SK-N-SH (cell line): ENCODE measurements around the gene CACNA1E. TPM values are rescaled to one million over a fixed set of nuclear protein-coding genes. Genes with fewer than 3 reads are reported as not detected.

Experiments
- CTCF ChIA-PET: fragments of 300-600, 350-600 bp; formaldehyde crosslinking; extraction: SDS; loops from one replicate; lab custom pipeline; 2021; lab: Yijun Ruan, JAX
- POLR2A ChIA-PET: fragments of 350-600 bp; sonication (Branson Sonifier 250); formaldehyde crosslinking; extraction: SDS; loops from one replicate; lab custom pipeline; 2020; ENCODE audit warnings: antibody characterized with exemption, inconsistent platforms; lab: Yijun Ruan, JAX
- DNase-seq: peaks from one replicate; pipeline ENCODE4 v3.0.0; 2012
- H2AFZ ChIP-seq: fragments of 200-600 bp; sonication (generic); 2 replicates; pipeline ENCODE4 v1.8.1; 2016; ENCODE audit warnings: antibody characterized with exemption, mild to moderate bottlenecking, low read depth
- H3F3A ChIP-seq: fragments of 200-600 bp; sonication (generic); replicated peaks from 2 replicates; pipeline ENCODE3; 2016; ENCODE audit warnings: antibody characterized with exemption, mild to moderate bottlenecking; ENCODE audit not compliant: insufficient read depth
- H3K27ac ChIP-seq, 2 experiments: fragments of 200-500 bp in 1 of 2; fragments of 200-600 bp in 1 of 2; sonication (Bioruptor generic) in 1 of 2; sonication (generic), shearing (Covaris generic) in 1 of 2; 2 replicates each; pipeline versions ENCODE4 v1.5.1 to v1.6.1; 2014 to 2016; ENCODE audit warnings: low read depth in 2 of 2, inconsistent platforms in 1 of 2, low read length in 1 of 2, mild to moderate bottlenecking in 1 of 2, mixed read lengths in 1 of 2
- H3K27me3 ChIP-seq: fragments of 200-600 bp; sonication (generic), shearing (Covaris generic); 2 replicates; pipeline ENCODE4 v1.6.1; 2016; ENCODE audit warnings: mixed run types; ENCODE audit not compliant: insufficient read depth
- H3K36me3 ChIP-seq, 2 experiments: fragments of 200-500 bp in 1 of 2; fragments of 200-600 bp in 1 of 2; sonication (Bioruptor generic) in 1 of 2; sonication (generic) in 1 of 2; replicated peaks in 1 of 2; 2 replicates each; pipeline versions ENCODE3 to v1.5.1; 2014 to 2016; ENCODE audit warnings: low read length in 1 of 2, mild to moderate bottlenecking in 1 of 2; ENCODE audit not compliant: insufficient read depth in 2 of 2, control insufficient read depth in 1 of 2
- H3K4me1 ChIP-seq, 2 experiments: fragments of 200-500 bp in 1 of 2; fragments of 200-600 bp in 1 of 2; sonication (Bioruptor generic) in 1 of 2; sonication (generic), shearing (Covaris generic) in 1 of 2; 2 replicates each; pipeline versions ENCODE4 v1.5.1 to v1.6.1; 2014 to 2016; ENCODE audit warnings: low read depth in 1 of 2, low read length in 1 of 2, mixed run types in 1 of 2; ENCODE audit not compliant: insufficient read depth in 2 of 2, control insufficient read depth in 1 of 2
- H3K4me2 ChIP-seq: fragments of 200-600 bp; sonication (generic), shearing (Covaris generic); 2 replicates; pipeline ENCODE4 v1.6.1; 2017; ENCODE audit warnings: mixed run types
- H3K4me3 ChIP-seq, 2 experiments: fragments of 200-500 bp in 1 of 2; fragments of 200-600 bp in 1 of 2; sonication (Bioruptor generic) in 1 of 2; sonication (generic), shearing (Covaris generic) in 1 of 2; 2 replicates each; pipeline versions ENCODE4 v1.5.1 to v1.8.1; 2014 to 2016; ENCODE audit warnings: low read depth in 2 of 2, inconsistent platforms in 1 of 2, low read length in 1 of 2, mild to moderate bottlenecking in 1 of 2, mixed read lengths in 1 of 2, moderate library complexity in 1 of 2
- H3K79me2 ChIP-seq: fragments of 200-600 bp; sonication (generic); 2 replicates; pipeline ENCODE4 v1.8.1; 2017; ENCODE audit warnings: mild to moderate bottlenecking; ENCODE audit not compliant: insufficient read depth
- H3K9ac ChIP-seq: fragments of 200-600 bp; sonication (generic); 2 replicates; pipeline ENCODE4 v1.6.1; 2017; ENCODE audit warnings: mixed run types
- H3K9me2 ChIP-seq: fragments of 200-600 bp; sonication (generic); 2 replicates; pipeline ENCODE4 v1.6.1; 2017; ENCODE audit warnings: mixed run types
- H3K9me3 ChIP-seq: fragments of 200-600 bp; sonication (generic); 2 replicates; pipeline ENCODE4 v1.6.1; 2017; ENCODE audit warnings: mixed run types, mild to moderate bottlenecking, moderate library complexity
- H4K20me1 ChIP-seq: fragments of 200-600 bp; sonication (generic); 2 replicates; pipeline ENCODE4 v1.6.1; 2017; ENCODE audit warnings: mild to moderate bottlenecking, mixed run types; ENCODE audit not compliant: insufficient read depth
- ELF1 ChIP-seq: IDR thresholded peaks from 2 replicates; pipeline ENCODE4 v1.4.0; 2012
- EP300 ChIP-seq, 2 experiments: IDR thresholded peaks; 2 replicates each; pipeline versions ENCODE4 v1.4.0 to v1.6.1; 2012; ENCODE audit warnings: borderline replicate concordance in 1 of 2, low read depth in 1 of 2, low read length in 1 of 2
- EZH2phosphoT487 ChIP-seq: fragments of 200-600 bp; sonication (generic); IDR thresholded peaks from 2 replicates; pipeline ENCODE4 v1.6.1; 2017; ENCODE audit warnings: low read depth, mixed run types, mild to moderate bottlenecking, antibody characterized with exemption, moderate library complexity, borderline replicate concordance
- GABPA ChIP-seq: IDR thresholded peaks from 2 replicates; pipeline ENCODE4 v1.4.0; 2012; ENCODE audit warnings: low read depth, mild to moderate bottlenecking
- JUND ChIP-seq: IDR thresholded peaks from 2 replicates; pipeline ENCODE4 v1.4.0; 2012
- MEF2A ChIP-seq: IDR thresholded peaks from 2 replicates; pipeline ENCODE4 v1.4.0; 2012; ENCODE audit warnings: low read depth, borderline replicate concordance
- MXI1 ChIP-seq: IDR thresholded peaks from 2 replicates; pipeline ENCODE4 v1.6.1; 2012; ENCODE audit warnings: mild to moderate bottlenecking, low read depth, low read length, improper control_type of control experiment
- NRF1 ChIP-seq: IDR thresholded peaks from 2 replicates; pipeline ENCODE4 v1.6.1; 2012; ENCODE audit warnings: low read depth, mild to moderate bottlenecking, low read length
- POLR2AphosphoS5 ChIP-seq: IDR thresholded peaks from 2 replicates; pipeline ENCODE4 v1.6.1; 2012; ENCODE audit warnings: low read depth, low read length
- RCOR1 ChIP-seq: fragments of 150-350 bp; IDR thresholded peaks from 2 replicates; pipeline ENCODE4 v1.6.1; 2017; ENCODE audit warnings: antibody characterized with exemption, low read length
- SIN3A ChIP-seq: IDR thresholded peaks from 2 replicates; pipeline ENCODE4 v1.6.1; 2012; ENCODE audit warnings: low read depth, mild to moderate bottlenecking, low read length, moderate library complexity, borderline replicate concordance
- SMC3 ChIP-seq: IDR thresholded peaks from 2 replicates; pipeline ENCODE4 v1.6.1; 2012; ENCODE audit warnings: low read depth, low read length, improper control_type of control experiment
- TCF12 ChIP-seq: IDR thresholded peaks from 2 replicates; pipeline ENCODE4 v1.4.0; 2012
- TEAD4 ChIP-seq: IDR thresholded peaks from 2 replicates; pipeline ENCODE4 v1.4.0; 2012; ENCODE audit warnings: mild to moderate bottlenecking, borderline replicate concordance; ENCODE audit not compliant: insufficient read depth
- YY1 ChIP-seq: IDR thresholded peaks from 2 replicates; pipeline ENCODE4 v1.4.0; 2012; ENCODE audit warnings: low read depth, mild to moderate bottlenecking
- WGBS: methylation state at CpG from one replicate; pipeline ENCODE4 v1.1.6; 2017; ENCODE audit warnings: low lambda C conversion rate; 5-methylcytosine and 5-hydroxymethylcytosine counted together
- polyA plus RNA-seq, 3 experiments: library from polyadenylated mRNA; depleted of rRNA; stranded (reverse); fragments of >200 nt; gene quantifications; 2 replicates each; pipeline ENCODE4 v1.2.3, GENCODE V29; 2012
- TF ChIP-seq, protein P1 (sequence below): IDR thresholded peaks from 2 replicates; pipeline ENCODE4 v1.6.1; 2012; ENCODE audit warnings: mild to moderate bottlenecking, low read depth, low read length, moderate library complexity
- TF ChIP-seq, protein P2 (sequence below): IDR thresholded peaks from 2 replicates; pipeline ENCODE4 v1.4.0; 2012; ENCODE audit warnings: low read depth, borderline replicate concordance
- TF ChIP-seq, protein P3 (sequence below): fragments of 150-350 bp; IDR thresholded peaks from 2 replicates; pipeline ENCODE4 v1.6.1; 2017; ENCODE audit warnings: antibody characterized with exemption, low read length, low read depth, borderline replicate concordance

Gene CACNA1E
- polyA plus RNA-seq, 1 of the 3 experiments (the other 2 are of a cell fraction): not detected

DNA sequence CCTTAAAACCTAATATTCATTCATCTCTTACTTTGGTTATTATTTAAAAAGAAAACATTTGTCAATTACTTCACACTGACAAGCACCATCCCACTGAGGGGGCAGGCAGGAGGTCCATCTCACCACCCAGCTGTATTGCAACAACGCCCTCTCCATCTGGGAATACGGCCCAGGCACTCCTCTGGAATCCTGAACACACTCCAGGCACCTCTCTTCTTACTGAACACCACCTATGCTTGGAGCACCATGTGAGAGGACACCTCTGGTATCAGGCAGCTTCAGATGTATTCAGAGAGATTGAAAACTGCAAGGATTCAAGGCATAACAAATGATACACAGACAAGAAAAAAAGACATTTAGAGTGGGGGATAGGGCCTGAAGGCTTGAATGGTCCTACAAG lies 147.1 kb downstream of the CACNA1E start:
- H3K36me3 ChIP-seq: no peaks in the 10 kb centered on the region
- ChIA-PET POLR2A (no interaction called here), CTCF (no interaction called here)
- H4K20me1 ChIP-seq: no peaks in the 10 kb centered on the region
- 4% methylated on average over 2 of the region's 2 CpGs for WGBS
- H3K4me1 ChIP-seq: no peaks in the 10 kb centered on the region
- no peak overlapping the region for H2AFZ ChIP-seq
- H3K4me3 ChIP-seq: no peak overlapping the region
- no peak overlapping the region for H3K9ac ChIP-seq
- H3K4me2 ChIP-seq: no peak overlapping the region
- H3K27me3 ChIP-seq: no peaks in the 10 kb centered on the region
- no peak overlapping the region for H3K27ac ChIP-seq
- no peak for DNase-seq
- no peaks in the 10 kb centered on the region for H3K79me2 ChIP-seq
- no peaks in the 10 kb centered on the region for H3K9me3 ChIP-seq
- no peaks in the 10 kb centered on the region for H3K9me2 ChIP-seq
- H3F3A ChIP-seq: no peaks in the 10 kb centered on the region
- TF ChIP-seq EP300 (IDR thresholded peaks at IDR 0.05; ENCODE audit: borderline replicate concordance in 1 of 2, low read depth in 1 of 2, low read length in 1 of 2): no peak
- TF ChIP-seq RCOR1: no peak
- TF ChIP-seq POLR2AphosphoS5: no peak
- no peak for TF ChIP-seq NRF1
- no peak for TF ChIP-seq GABPA
- TF ChIP-seq SIN3A: no peak
- TF ChIP-seq, protein P1, sequence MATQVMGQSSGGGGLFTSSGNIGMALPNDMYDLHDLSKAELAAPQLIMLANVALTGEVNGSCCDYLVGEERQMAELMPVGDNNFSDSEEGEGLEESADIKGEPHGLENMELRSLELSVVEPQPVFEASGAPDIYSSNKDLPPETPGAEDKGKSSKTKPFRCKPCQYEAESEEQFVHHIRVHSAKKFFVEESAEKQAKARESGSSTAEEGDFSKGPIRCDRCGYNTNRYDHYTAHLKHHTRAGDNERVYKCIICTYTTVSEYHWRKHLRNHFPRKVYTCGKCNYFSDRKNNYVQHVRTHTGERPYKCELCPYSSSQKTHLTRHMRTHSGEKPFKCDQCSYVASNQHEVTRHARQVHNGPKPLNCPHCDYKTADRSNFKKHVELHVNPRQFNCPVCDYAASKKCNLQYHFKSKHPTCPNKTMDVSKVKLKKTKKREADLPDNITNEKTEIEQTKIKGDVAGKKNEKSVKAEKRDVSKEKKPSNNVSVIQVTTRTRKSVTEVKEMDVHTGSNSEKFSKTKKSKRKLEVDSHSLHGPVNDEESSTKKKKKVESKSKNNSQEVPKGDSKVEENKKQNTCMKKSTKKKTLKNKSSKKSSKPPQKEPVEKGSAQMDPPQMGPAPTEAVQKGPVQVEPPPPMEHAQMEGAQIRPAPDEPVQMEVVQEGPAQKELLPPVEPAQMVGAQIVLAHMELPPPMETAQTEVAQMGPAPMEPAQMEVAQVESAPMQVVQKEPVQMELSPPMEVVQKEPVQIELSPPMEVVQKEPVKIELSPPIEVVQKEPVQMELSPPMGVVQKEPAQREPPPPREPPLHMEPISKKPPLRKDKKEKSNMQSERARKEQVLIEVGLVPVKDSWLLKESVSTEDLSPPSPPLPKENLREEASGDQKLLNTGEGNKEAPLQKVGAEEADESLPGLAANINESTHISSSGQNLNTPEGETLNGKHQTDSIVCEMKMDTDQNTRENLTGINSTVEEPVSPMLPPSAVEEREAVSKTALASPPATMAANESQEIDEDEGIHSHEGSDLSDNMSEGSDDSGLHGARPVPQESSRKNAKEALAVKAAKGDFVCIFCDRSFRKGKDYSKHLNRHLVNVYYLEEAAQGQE: no peak
- no peak for TF ChIP-seq MXI1
- no peak for TF ChIP-seq TCF12
- no peak for TF ChIP-seq SMC3
- no peak for TF ChIP-seq TEAD4
- TF ChIP-seq JUND: no peak
- TF ChIP-seq, protein P2, sequence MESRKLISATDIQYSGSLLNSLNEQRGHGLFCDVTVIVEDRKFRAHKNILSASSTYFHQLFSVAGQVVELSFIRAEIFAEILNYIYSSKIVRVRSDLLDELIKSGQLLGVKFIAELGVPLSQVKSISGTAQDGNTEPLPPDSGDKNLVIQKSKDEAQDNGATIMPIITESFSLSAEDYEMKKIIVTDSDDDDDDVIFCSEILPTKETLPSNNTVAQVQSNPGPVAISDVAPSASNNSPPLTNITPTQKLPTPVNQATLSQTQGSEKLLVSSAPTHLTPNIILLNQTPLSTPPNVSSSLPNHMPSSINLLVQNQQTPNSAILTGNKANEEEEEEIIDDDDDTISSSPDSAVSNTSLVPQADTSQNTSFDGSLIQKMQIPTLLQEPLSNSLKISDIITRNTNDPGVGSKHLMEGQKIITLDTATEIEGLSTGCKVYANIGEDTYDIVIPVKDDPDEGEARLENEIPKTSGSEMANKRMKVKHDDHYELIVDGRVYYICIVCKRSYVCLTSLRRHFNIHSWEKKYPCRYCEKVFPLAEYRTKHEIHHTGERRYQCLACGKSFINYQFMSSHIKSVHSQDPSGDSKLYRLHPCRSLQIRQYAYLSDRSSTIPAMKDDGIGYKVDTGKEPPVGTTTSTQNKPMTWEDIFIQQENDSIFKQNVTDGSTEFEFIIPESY: no peak
- TF ChIP-seq, protein P3, sequence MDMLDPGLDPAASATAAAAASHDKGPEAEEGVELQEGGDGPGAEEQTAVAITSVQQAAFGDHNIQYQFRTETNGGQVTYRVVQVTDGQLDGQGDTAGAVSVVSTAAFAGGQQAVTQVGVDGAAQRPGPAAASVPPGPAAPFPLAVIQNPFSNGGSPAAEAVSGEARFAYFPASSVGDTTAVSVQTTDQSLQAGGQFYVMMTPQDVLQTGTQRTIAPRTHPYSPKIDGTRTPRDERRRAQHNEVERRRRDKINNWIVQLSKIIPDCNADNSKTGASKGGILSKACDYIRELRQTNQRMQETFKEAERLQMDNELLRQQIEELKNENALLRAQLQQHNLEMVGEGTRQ: no peak
- TF ChIP-seq EZH2phosphoT487: no peak
- TF ChIP-seq MEF2A: no peak
- no peak for TF ChIP-seq YY1
- no peak for TF ChIP-seq ELF1
